K562 (cell line): ENCODE results near the gene TMCC2. TPM values are rescaled to one million over a fixed set of nuclear protein-coding genes. Genes with fewer than 3 reads are reported as not detected.
A peak's percentile ranks its signal among the peaks of the same experiment; 100 is the strongest.

ENCODE experiments used
- ARID3A ChIP-seq: IDR thresholded peaks from 2 replicates; pipeline ENCODE4 v1.6.1; 2012; ENCODE audit warnings: low read depth, low read length, improper control_type of control experiment, borderline replicate concordance
- BCL6 ChIP-seq: fragments of 250-450 bp; sonication (Bioruptor Pico); IDR thresholded peaks from 2 replicates; pipeline ENCODE4 v1.4.0; 2020
- CBX3 ChIP-seq, 2 experiments: IDR thresholded peaks; 1 replicate in 1 of 2; 2 replicates in 1 of 2; pipeline ENCODE4 v1.6.1; 2012; ENCODE audit warnings: inconsistent platforms in 2 of 2, low read length in 2 of 2, borderline replicate concordance in 1 of 2, control low read depth in 1 of 2
- ESRRA ChIP-seq: fragments of 450-650 bp; IDR thresholded peaks from 2 replicates; pipeline ENCODE4 v1.6.1; 2014; ENCODE audit warnings: low read depth, mild to moderate bottlenecking, moderate library complexity, borderline replicate concordance
- FOXK1 ChIP-seq: sonication (generic); formaldehyde crosslinking; IDR thresholded peaks from 2 replicates; pipeline ENCODE4 v1.8.0; 2022; ENCODE audit warnings: missing genetic modification reagents, mild to moderate bottlenecking, borderline replicate concordance
- PCBP1 ChIP-seq: fragments of 200-400 bp; formaldehyde crosslinking; IDR thresholded peaks from 2 replicates; pipeline ENCODE4 v1.6.1; 2018; ENCODE audit warnings: mild to moderate bottlenecking, low read depth, low read length; ENCODE audit not compliant: poor library complexity, severe bottlenecking
- VEZF1 ChIP-seq: fragments of 200-800 bp; sonication (Bioruptor generic); IDR thresholded peaks from 2 replicates; pipeline ENCODE4 v1.6.1; 2017; ENCODE audit warnings: missing genetic modification characterization, missing compliant biosample characterization
- ZBTB1 ChIP-seq: sonication (generic); formaldehyde crosslinking; IDR thresholded peaks from 2 replicates; pipeline ENCODE4 v1.8.1; 2023; ENCODE audit warnings: missing genetic modification reagents, low read depth, mild to moderate bottlenecking, borderline replicate concordance
- ZBTB11 ChIP-seq, 3 experiments: fragments of 200-800 bp in 1 of 3; fragments of 250-450 bp in 1 of 3; fragments of 450-650 bp in 1 of 3; sonication (Bioruptor Pico) in 1 of 3; sonication (Bioruptor generic) in 1 of 3; formaldehyde crosslinking in 1 of 3; IDR thresholded peaks; 2 replicates each; pipeline versions ENCODE4 v1.6.1 to v1.8.0; 2016 to 2022; ENCODE audit warnings: mild to moderate bottlenecking in 2 of 3, missing genetic modification characterization in 2 of 3, missing compliant biosample characterization in 1 of 3, moderate library complexity in 1 of 3
- ZBTB49 ChIP-seq: sonication (generic); formaldehyde crosslinking; IDR thresholded peaks from 2 replicates; pipeline ENCODE4 v1.8.0; 2022; ENCODE audit warnings: missing genetic modification reagents, mild to moderate bottlenecking, borderline replicate concordance
- ZNF232 ChIP-seq: sonication (generic); formaldehyde crosslinking; IDR thresholded peaks from 2 replicates; pipeline ENCODE4 v1.8.0; 2022; ENCODE audit warnings: mild to moderate bottlenecking, missing genetic modification reagents
- ZNF324 ChIP-seq: fragments of 250-450 bp; sonication (Bioruptor Pico); IDR thresholded peaks from 2 replicates; pipeline ENCODE4 v1.4.0; 2020; ENCODE audit warnings: mild to moderate bottlenecking
- polyA plus RNA-seq, 8 experiments: library from polyadenylated mRNA; depleted of rRNA in 4 of 8; stranded (reverse) in 5 of 8; unstranded in 3 of 8; fragments of >200 nt; fragmentation: Nextera tagmentation in 2 of 8; fragmentation: Illumina TruSeq in 1 of 8; extraction: Ambion mirVana in 2 of 8; extraction: Trizol in 1 of 8; gene quantifications; 2 replicates each; pipeline versions ENCODE4 v1.2.1 to v1.2.3, GENCODE V29; 2011 to 2014; ENCODE audit warnings: inconsistent platforms in 1 of 8, missing spikeins in 1 of 8
- total RNA-seq, 7 experiments: library from RNA; depleted of rRNA in 6 of 7; stranded (reverse); fragments of >200 nt in 6 of 7; fragmentation: Illumina TruSeq in 2 of 7; extraction: Trizol in 2 of 7; gene quantifications; 2 replicates each; pipeline versions ENCODE4 v1.2.1 to v1.2.3, GENCODE V29; 2011 to 2021; ENCODE audit warnings: low replicate concordance in 1 of 7
- TF ChIP-seq, protein P1 (sequence below): sonication (generic); formaldehyde crosslinking; IDR thresholded peaks from 2 replicates; pipeline ENCODE4 v1.8.0; 2022; ENCODE audit warnings: missing genetic modification reagents, mild to moderate bottlenecking, moderate library complexity, borderline replicate concordance

TMCC2 gene
- total and polyA plus RNA-seq, 9 of the 15 experiments (the other 6 are each of a cell fraction or from before 2014, with no cell fraction given): 0.06 to 1.8 (median 0.98) TPM

DNA sequence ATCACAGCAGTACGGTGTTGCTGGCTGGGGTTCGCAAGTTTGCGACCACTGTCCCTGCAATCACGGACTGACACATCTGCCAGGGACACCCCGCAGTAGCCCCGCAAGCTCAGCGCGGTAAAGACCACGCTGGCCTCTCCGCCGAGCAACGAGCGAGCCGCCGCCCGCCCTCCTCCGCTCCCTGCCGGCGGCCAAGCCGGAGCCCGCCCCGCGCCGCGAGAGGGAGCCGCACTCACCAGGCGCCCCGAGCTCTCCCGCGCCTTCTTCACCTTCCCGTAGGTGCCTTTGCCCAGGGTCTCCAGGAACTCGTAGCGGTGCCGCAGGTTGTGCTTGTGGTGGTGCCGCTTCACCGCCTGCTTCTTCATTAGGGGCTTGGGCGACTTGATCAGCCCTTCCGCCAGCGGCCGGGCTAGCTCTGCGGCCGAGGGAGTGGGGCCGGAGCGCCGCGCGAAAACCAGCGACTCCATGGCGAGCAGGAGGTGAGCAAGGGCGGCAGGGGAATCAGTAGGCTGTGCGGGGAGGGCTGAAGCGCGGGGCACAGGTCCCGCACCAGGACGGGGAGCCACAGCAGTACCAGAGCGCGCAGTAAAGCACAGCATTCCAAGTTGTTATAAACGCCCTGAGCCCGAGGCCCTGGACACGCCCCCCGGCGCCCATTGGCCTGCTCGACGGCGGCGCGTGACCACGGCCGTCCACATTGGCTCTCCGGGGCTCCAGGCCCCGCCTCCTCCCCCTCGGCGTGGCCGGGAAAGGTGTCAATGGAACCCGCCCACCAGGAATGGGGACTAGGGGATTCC, 93.6 kb downstream of the TMCC2 start, which contains the start of gene NUAK2 (continued):
- TF ChIP-seq ZBTB49 (CRISPR knock-in tag) (peak; percentile 95), ZBTB11 (CRISPR knock-in tag; IDR thresholded peaks at IDR 0.05) (no peak), ZNF324 (CRISPR knock-in tag) (no peak), ZBTB1 (CRISPR knock-in tag) (peak; percentile 74), ARID3A (no peak), ESRRA (peak; percentile 18; the same call in 1 of the 2 replicates), PCBP1 (peak; percentile 64), CBX3 (IDR thresholded peaks at IDR 0.05; ENCODE audit: borderline replicate concordance in 1 of 2, low read length in 2 of 2) (peak in 1 of 2 experiments; percentile 28; a peak in 1 of 3 replicates), BCL6 (CRISPR knock-in tag) (no peak), FOXK1 (peak; percentile 93), VEZF1 (CRISPR knock-in tag) (0 out of 2 replicates have a peak, but pooled peaks have one; percentile 34), ZNF232 (CRISPR knock-in tag) (peak; percentile 96; the same call in 1 of the 2 replicates)
- TF ChIP-seq, protein P1, sequence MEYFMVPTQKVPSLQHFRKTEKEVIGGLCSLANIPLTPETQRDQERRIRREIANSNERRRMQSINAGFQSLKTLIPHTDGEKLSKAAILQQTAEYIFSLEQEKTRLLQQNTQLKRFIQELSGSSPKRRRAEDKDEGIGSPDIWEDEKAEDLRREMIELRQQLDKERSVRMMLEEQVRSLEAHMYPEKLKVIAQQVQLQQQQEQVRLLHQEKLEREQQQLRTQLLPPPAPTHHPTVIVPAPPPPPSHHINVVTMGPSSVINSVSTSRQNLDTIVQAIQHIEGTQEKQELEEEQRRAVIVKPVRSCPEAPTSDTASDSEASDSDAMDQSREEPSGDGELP (CRISPR knock-in tag): peak; percentile 48; the same call in 1 of the 2 replicates
